ENCODE data around the gene MACROH2A1.

DNA sequence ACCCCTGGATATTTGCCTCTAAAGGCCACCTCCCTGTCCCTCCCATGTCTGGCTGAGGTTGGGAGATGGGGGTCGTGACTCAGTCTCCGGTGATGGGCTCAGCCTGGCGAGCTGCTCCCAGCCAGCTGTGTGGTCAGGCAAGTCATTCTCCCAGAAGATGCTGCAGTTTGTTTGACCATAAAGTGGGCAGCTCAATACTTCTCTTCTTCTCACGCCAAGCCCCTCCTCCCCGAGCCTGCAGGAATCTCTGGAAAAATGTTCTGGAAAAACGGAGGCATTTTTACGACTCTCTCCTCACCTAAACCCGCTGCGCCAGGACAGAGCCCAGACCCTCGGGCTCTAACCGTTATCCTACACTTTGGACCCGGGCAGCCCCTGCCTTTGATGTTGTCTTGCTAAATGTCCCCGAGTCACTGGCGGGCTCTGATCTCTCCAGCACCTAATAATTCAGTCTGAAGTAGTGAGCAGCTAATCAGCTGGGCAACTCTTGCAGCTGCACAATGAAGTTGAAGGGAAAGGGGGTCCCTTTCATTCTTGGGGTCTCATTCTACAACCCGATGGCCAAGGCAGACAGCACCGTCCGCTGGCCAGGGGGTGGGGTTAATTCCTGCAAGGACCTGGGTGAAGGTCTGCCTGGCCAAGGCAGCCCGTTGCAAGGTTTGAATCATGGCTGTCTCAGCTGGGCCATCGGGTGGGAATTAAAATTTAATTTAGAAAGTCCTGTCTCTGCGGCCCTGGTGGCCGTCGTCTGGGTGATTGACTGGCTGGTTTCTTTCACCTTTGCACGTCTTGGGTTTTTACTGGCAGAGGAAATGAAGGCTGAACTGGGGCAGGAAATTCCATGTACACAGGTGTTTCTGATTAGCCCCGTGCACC, 35.8 kb upstream of the MACROH2A1 start:
- TF ChIP-seq RAD21 (IDR thresholded peaks at IDR 0.05; ENCODE audit: low read length) (no peak), CHD1 (IDR thresholded peaks at IDR 0.05; ENCODE audit: low read depth, low read length) (no peak), CEBPB (IDR thresholded peaks at IDR 0.05; ENCODE audit: low read depth, low read length) (no peak), FOS (IDR thresholded peaks at IDR 0.05; ENCODE audit: low read depth, low read length) (0 out of 2 replicates have a peak, but pooled peaks have one; percentile 18), POLR2A (IDR thresholded peaks at IDR 0.05; ENCODE audit: low read depth, low read length) (no peak), MAFK (IDR thresholded peaks at IDR 0.05; ENCODE audit: low read depth, low read length) (no peak), MXI1 (IDR thresholded peaks at IDR 0.05; ENCODE audit: borderline replicate concordance, low read depth, low read length) (no peak), RFX5 (IDR thresholded peaks at IDR 0.05; ENCODE audit: low read depth, low read length) (no peak), BHLHE40 (IDR thresholded peaks at IDR 0.05; ENCODE audit: low read depth, low read length) (no peak), RCOR1 (IDR thresholded peaks at IDR 0.05; ENCODE audit: insufficient replicate concordance, low read length) (no peak)
- TF ChIP-seq, protein P1, sequence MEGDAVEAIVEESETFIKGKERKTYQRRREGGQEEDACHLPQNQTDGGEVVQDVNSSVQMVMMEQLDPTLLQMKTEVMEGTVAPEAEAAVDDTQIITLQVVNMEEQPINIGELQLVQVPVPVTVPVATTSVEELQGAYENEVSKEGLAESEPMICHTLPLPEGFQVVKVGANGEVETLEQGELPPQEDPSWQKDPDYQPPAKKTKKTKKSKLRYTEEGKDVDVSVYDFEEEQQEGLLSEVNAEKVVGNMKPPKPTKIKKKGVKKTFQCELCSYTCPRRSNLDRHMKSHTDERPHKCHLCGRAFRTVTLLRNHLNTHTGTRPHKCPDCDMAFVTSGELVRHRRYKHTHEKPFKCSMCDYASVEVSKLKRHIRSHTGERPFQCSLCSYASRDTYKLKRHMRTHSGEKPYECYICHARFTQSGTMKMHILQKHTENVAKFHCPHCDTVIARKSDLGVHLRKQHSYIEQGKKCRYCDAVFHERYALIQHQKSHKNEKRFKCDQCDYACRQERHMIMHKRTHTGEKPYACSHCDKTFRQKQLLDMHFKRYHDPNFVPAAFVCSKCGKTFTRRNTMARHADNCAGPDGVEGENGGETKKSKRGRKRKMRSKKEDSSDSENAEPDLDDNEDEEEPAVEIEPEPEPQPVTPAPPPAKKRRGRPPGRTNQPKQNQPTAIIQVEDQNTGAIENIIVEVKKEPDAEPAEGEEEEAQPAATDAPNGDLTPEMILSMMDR (conservative IDR thresholded peaks at IDR 0.05; ENCODE audit: low read depth, low read length) = no peak
- TF ChIP-seq, protein P2, sequence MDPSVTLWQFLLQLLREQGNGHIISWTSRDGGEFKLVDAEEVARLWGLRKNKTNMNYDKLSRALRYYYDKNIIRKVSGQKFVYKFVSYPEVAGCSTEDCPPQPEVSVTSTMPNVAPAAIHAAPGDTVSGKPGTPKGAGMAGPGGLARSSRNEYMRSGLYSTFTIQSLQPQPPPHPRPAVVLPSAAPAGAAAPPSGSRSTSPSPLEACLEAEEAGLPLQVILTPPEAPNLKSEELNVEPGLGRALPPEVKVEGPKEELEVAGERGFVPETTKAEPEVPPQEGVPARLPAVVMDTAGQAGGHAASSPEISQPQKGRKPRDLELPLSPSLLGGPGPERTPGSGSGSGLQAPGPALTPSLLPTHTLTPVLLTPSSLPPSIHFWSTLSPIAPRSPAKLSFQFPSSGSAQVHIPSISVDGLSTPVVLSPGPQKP (IDR thresholded peaks at IDR 0.05; ENCODE audit: borderline replicate concordance, low read depth, low read length) = no peak

All from IMR-90 (cell line).